Esophagus muscularis mucosa (tissue), 4 donors: ENCODE results near the gene RPS14.

ENCODE experiments used
- CTCF ChIP-seq, 3 experiments: fragments of 200-600 bp in 2 of 3; fragments of 450-650 bp in 1 of 3; sonication (generic) in 2 of 3; IDR thresholded peaks; one replicate each; pipeline ENCODE4 v1.5.1; 2017 to 2019; ENCODE audit warnings: antibody characterized with exemption in 3 of 3, mild to moderate bottlenecking in 2 of 3, moderate library complexity in 1 of 3
- EP300 ChIP-seq: sonication (generic); formaldehyde crosslinking; IDR thresholded peaks from one replicate; pipeline ENCODE4 v1.6.1; 2017; ENCODE audit warnings: antibody characterized with exemption
- POLR2A ChIP-seq: fragments of 450-650 bp; IDR thresholded peaks from one replicate; pipeline ENCODE4 v1.6.1; 2017; ENCODE audit warnings: antibody characterized with exemption, moderate library complexity, mild to moderate bottlenecking, low read depth
- POLR2AphosphoS5 ChIP-seq, 2 donors: sonication (generic); formaldehyde crosslinking; IDR thresholded peaks; one replicate each; pipeline ENCODE4 v1.6.1; 2017; ENCODE audit warnings: antibody characterized with exemption in 2 of 2

- TF ChIP-seq CTCF (IDR thresholded peaks at IDR 0.05): no peak
- no peak for TF ChIP-seq POLR2A
- no peak for TF ChIP-seq POLR2AphosphoS5 (IDR thresholded peaks at IDR 0.05)
- TF ChIP-seq EP300: no peak
These were observed 35.6 kb upstream of the RPS14 start for GRCh38 chr5:150484964-150485692.
